Measurements from ENCODE around the gene PTK7. TPM values are rescaled to one million over a fixed set of nuclear protein-coding genes. Genes with fewer than 3 reads are reported as not detected.

The PTK7 gene
- total and polyA plus RNA-seq, 2 of the 8 experiments (the other 6 are each of a cell fraction or from before 2014, with no cell fraction given): 110 to 138 TPM

DNA sequence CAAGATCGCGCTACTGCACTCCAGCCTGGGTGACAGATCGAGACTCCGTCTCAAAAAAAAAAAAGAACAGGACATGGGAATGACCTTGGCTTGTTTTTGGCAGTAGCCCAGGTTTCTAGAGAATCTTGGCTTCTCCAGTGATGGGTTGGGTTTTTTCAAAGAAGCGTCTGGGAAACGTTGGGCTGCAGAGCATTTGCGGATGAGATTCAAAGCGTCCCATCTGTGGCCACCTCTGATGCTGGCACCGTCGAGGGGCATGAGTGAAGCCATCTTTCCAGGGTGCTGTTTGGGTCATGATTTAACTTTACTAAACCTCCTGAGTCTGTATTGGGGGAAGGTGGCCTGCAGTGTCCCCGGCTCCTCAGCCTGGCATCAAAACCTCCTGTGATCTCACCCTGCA, 51.8 kb downstream of the PTK7 start:
- H3K14ac ChIP-seq (ENCODE audit: insufficient read length): no peak overlapping the region
- no peak overlapping the region for H3K23ac ChIP-seq (ENCODE audit: insufficient read length)
- no peak overlapping the region for H2BK120ac ChIP-seq (replicated peaks; ENCODE audit: low read depth, low read length)
- no peak overlapping the region for H3K56ac ChIP-seq (replicated peaks; ENCODE audit: insufficient read length, low read depth, low read length)
- no peaks in the 10 kb centered on the region for H3K23me2 ChIP-seq (ENCODE audit: low read depth, low read length)
- H3K9ac ChIP-seq (replicated peaks in 1 of 4; ENCODE audit: extremely low read depth in 1 of 4, low read depth in 3 of 4, low read length in 3 of 4): no peak overlapping the region
- H3K4me1 ChIP-seq (replicated peaks in 1 of 4; ENCODE audit: control insufficient read depth in 3 of 4, insufficient read depth in 4 of 4, low read length in 3 of 4): peaks cover 5 to 23% (median 9%) of the 10 kb centered on the region in 4 experiments
- no peak overlapping the region for H2AFZ ChIP-seq (ENCODE audit: low read length)
- DNase-seq (ENCODE audit: low read depth in 1 of 2, low spot score in 2 of 2) (no peak), FAIRE-seq (no peak)
- no peak overlapping the region for H2AK5ac ChIP-seq (ENCODE audit: low read depth, low read length)
- H4K20me1 ChIP-seq (replicated peaks in 1 of 2; ENCODE audit: control insufficient read depth in 1 of 2, insufficient read depth in 2 of 2, low read length in 2 of 2): peaks cover 12 to 24% of the 10 kb centered on the region in 2 experiments
- H3K27ac ChIP-seq (ENCODE audit: low read depth, low read length): no peak overlapping the region
- H3K18ac ChIP-seq (ENCODE audit: extremely low read depth, low read length): no peak overlapping the region
- ChIA-PET CTCF (ENCODE audit: partially characterized antibody) (interaction anchor here (0.6 to 4.0 kb wide), 12 partner anchors 12 to 213 kb away, joined by 3 to 27 read pairs (median 6); no protein-coding TSS in a partner anchor), POLR2A (ENCODE audit: partially characterized antibody) (interaction anchor here (1.8 kb wide), 1 partner anchor 51 kb away, joined by 5 read pairs; the partner anchor contains the start of gene PTK7)
- H4K8ac ChIP-seq (ENCODE audit: extremely low read depth, insufficient read depth, low read length): no peak overlapping the region
- no peak overlapping the region for H3K4me2 ChIP-seq (ENCODE audit: insufficient read depth in 1 of 2, low read depth in 2 of 2, low read length in 2 of 2)
- H2BK12ac ChIP-seq (ENCODE audit: low read depth, low read length): no peak overlapping the region
- 78% methylated on average over 8 of the region's 11 CpGs; no CpG with 5 or more reads in 1 of the 2 experiments for WGBS, 2 experiments (ENCODE audit: extremely low coverage in 1 of 2, insufficient coverage in 1 of 2, insufficient read length in 1 of 2, insufficient replicate concordance in 2 of 2, low coverage in 1 of 2, low lambda C conversion rate in 2 of 2, missing lambda C conversion rate in 1 of 2)
- peaks cover 0 to 41% of the 10 kb centered on the region in 2 experiments; a peak in 2 of 4 replicates for H3K79me2 ChIP-seq (ENCODE audit: control insufficient read depth in 1 of 2, insufficient read depth in 2 of 2, low read length in 2 of 2)
- no peak overlapping the region for H2BK15ac ChIP-seq (ENCODE audit: low read length)
- no peak overlapping the region for H2BK20ac ChIP-seq (ENCODE audit: low read length)
- H3K4me3 ChIP-seq (ENCODE audit: extremely low read depth in 1 of 4, insufficient read depth in 2 of 4, low read depth in 3 of 4, low read length in 4 of 4): no peak overlapping the region
- H3K9me3 ChIP-seq (ENCODE audit: insufficient read depth in 2 of 2, low read depth in 1 of 2, low read length in 1 of 2): no peaks in the 10 kb centered on the region
- peaks cover 2 to 13% (median 9%) of the 10 kb centered on the region in 4 experiments; a peak in 6 of 8 replicates for H3K36me3 ChIP-seq (ENCODE audit: control insufficient read depth in 2 of 4, insufficient read depth in 4 of 4, low read length in 3 of 4)
- no peaks in the 10 kb centered on the region for H3K27me3 ChIP-seq (replicated peaks in 1 of 4; ENCODE audit: control insufficient read depth in 3 of 4, extremely low read depth in 1 of 4, insufficient read depth in 3 of 4, low read length in 3 of 4)
- H4K5ac ChIP-seq (ENCODE audit: insufficient read length, low read depth, low read length): no peak overlapping the region
- no peak overlapping the region for H3K4ac ChIP-seq (replicated peaks; ENCODE audit: insufficient read length, low read depth, low read length)
- no peak overlapping the region for H2BK5ac ChIP-seq (ENCODE audit: low read depth, low read length)
- peaks cover 15% of the 10 kb centered on the region for H3K79me1 ChIP-seq (ENCODE audit: low read depth, low read length)
- H4K91ac ChIP-seq (replicated peaks; ENCODE audit: insufficient read length, low read length): no peak overlapping the region
